ENCODE measurements around the gene DENND2D. TPM values are rescaled to one million over a fixed set of nuclear protein-coding genes. Genes with fewer than 3 reads are reported as not detected.

The DENND2D gene
- total and polyA plus RNA-seq, 10 of the 15 experiments (the other 5 are each of a cell fraction or from before 2014, with no cell fraction given): 149 to 375 (median 172) TPM

GRCh38 chr1:111199881-111200801, at the start of gene DENND2D (continued):
- TF ChIP-seq E4F1 (IDR thresholded peaks at IDR 0.05; ENCODE audit: borderline replicate concordance, partially characterized antibody) (peak; percentile 65), CREM (IDR thresholded peaks at IDR 0.05; ENCODE audit: low read depth) (no peak), SREBF2 (IDR thresholded peaks at IDR 0.05; ENCODE audit: low read length) (no peak), CHD1 (IDR thresholded peaks at IDR 0.05; ENCODE audit: low read depth, low read length) (no peak; the same call in 1 of the 2 replicates), MTA2 (IDR thresholded peaks at IDR 0.05; ENCODE audit: low read depth) (no peak), ATF3 (IDR thresholded peaks at IDR 0.05; ENCODE audit: borderline replicate concordance, extremely low read depth, low read depth, low read length) (peak; percentile 90), ETV6 (conservative IDR thresholded peaks at IDR 0.05 in 1 of 2, IDR thresholded peaks at IDR 0.05 in 1 of 2; ENCODE audit: borderline replicate concordance in 1 of 2, low read depth in 1 of 2) (no peak), ZNF622 (IDR thresholded peaks at IDR 0.05) (no peak), SIN3A (IDR thresholded peaks at IDR 0.05; ENCODE audit: low read depth, low read length) (peak; percentile 68; the same call in 1 of the 2 replicates), PRDM15 (CRISPR knock-in tag; IDR thresholded peaks at IDR 0.05) (no peak)
- TF ChIP-seq, protein P1, sequence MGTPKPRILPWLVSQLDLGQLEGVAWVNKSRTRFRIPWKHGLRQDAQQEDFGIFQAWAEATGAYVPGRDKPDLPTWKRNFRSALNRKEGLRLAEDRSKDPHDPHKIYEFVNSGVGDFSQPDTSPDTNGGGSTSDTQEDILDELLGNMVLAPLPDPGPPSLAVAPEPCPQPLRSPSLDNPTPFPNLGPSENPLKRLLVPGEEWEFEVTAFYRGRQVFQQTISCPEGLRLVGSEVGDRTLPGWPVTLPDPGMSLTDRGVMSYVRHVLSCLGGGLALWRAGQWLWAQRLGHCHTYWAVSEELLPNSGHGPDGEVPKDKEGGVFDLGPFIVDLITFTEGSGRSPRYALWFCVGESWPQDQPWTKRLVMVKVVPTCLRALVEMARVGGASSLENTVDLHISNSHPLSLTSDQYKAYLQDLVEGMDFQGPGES (IDR thresholded peaks at IDR 0.05): no peak
- TF ChIP-seq, protein P2, sequence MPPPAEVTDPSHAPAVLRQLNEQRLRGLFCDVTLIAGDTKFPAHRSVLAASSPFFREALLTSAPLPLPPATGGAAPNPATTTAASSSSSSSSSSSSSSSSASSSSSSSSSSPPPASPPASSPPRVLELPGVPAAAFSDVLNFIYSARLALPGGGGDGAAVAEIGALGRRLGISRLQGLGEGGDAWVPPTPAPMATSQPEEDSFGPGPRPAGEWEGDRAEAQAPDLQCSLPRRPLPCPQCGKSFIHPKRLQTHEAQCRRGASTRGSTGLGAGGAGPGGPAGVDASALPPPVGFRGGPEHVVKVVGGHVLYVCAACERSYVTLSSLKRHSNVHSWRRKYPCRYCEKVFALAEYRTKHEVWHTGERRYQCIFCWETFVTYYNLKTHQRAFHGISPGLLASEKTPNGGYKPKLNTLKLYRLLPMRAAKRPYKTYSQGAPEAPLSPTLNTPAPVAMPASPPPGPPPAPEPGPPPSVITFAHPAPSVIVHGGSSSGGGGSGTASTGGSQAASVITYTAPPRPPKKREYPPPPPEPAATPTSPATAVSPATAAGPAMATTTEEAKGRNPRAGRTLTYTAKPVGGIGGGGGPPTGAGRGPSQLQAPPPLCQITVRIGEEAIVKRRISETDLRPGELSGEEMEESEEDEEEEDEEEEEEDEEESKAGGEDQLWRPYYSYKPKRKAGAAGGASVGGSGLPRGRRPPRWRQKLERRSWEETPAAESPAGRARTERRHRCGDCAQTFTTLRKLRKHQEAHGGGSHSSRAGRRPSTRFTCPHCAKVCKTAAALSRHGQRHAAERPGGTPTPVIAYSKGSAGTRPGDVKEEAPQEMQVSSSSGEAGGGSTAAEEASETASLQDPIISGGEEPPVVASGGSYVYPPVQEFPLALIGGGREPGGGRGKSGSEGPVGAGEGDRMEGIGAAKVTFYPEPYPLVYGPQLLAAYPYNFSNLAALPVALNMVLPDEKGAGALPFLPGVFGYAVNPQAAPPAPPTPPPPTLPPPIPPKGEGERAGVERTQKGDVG (CRISPR knock-in tag; IDR thresholded peaks at IDR 0.05): no peak; the same call in 1 of the 2 replicates
